Fibroblast of peridontal ligament (primary cell): ENCODE data around the gene SCN3A.

Source experiments
- DNase-seq: peaks from one replicate; pipeline ENCODE4 v3.0.0-alpha.2; 2010; ENCODE audit errors: extremely low read depth

The SCN3A gene

DNA sequence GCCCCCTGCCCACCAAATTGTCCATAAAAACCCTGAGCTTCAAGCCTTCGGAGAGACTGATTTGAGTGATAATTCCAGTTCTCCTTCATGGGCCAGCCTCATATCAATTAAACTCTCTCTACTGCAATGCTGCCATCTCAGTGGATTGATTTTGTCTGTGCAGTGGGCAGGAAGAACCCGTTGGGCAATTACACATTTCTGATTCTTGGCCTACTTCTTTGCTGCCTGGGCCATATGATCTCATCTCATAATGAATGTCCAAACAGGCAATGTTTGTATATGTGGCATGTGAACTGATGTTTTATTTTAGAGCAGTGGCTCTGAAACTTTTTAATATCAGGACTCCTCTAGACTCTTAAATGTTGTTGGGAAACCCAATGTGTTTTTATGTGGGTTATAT lies 147.3 kb downstream of the SCN3A start:
- DNase-seq, result no peak

DNA sequence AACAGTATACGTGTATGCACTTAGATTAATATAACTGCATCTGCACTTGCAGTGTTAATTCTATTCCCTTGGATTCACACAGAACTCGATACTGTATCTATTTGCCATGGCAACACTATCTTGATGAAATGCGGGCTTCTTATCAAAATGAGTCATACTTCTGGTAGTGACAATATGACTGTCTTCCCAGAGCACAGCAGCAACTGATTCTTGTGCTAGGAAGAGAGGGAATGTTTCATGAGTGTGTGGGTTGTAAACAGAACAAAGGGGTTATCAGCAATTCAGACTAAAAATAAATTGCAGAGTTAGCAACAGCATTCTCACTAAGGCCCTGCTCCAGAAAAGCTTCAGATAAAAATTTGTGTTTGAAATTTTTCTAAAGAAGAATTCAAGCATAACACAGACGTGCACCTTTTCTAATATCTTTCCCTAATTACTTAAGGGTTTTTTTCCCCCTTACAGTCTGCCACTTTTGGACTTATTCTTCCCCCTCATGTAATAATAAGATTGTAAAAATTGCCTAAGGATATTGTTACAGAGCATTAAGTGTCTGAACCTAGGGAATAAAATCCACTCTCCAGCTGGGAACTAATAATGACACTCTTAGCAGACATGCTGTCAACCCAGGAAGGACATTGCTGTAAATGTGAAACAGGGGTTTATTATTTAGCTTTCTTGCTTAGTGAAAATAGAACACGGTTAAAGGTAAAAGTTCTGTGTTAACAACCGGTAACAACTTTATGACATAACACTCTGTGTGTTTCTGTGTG lies 148.6 kb downstream of the SCN3A start:
- no peak for DNase-seq

- no peak for DNase-seq
Measured at GRCh38 chr2:165054652-165055051, 149.2 kb downstream of the SCN3A start.

- no peak for DNase-seq
Measured at GRCh38 chr2:165044505-165045303, 159.1 kb downstream of the SCN3A start.
